Esophagus squamous epithelium (tissue), 4 donors: ENCODE measurements around the gene UGT8.

ENCODE experiments used
- CTCF ChIP-seq, 6 experiments: fragments of 450-650 bp in 4 of 6; fragments of 200-600 bp in 2 of 6; sonication (generic) in 2 of 6; IDR thresholded peaks; one replicate each; pipeline ENCODE4 v1.5.1; 2016 to 2019; ENCODE audit warnings: antibody characterized with exemption in 6 of 6, mild to moderate bottlenecking in 4 of 6, moderate library complexity in 4 of 6
- POLR2A ChIP-seq, 4 donors: fragments of 450-650 bp; IDR thresholded peaks; one replicate each; pipeline ENCODE4 v1.6.1; 2017; ENCODE audit warnings: antibody characterized with exemption in 4 of 4, mild to moderate bottlenecking in 4 of 4, moderate library complexity in 3 of 4

DNA sequence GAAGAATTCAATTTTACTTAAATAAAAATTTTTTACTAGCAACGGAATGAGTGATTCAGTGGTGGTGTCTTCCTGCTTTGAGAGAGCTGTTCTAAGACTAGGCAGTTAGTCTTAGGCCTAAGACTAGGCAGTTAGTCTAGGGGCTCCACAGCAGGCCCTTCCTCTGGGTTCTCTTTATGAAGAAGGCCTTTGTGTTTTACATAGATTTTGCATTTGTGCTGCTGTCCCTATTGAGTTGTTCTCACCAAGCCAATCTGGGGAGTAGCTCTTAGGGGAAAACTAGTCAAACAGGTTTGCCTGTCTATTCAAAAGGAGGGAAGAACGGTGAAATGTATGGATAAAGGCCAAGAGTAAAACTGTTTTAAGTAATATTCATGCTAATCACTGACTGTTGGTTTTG, 7.6 kb downstream of the UGT8 start:
- TF ChIP-seq CTCF (IDR thresholded peaks at IDR 0.05) (no peak), POLR2A (IDR thresholded peaks at IDR 0.05) (no peak)
